Hepatocyte (in vitro differentiated cells): ENCODE results near the gene HAUS1. TPM values are rescaled to one million over a fixed set of nuclear protein-coding genes. Genes with fewer than 3 reads are reported as not detected.
A peak's percentile ranks its signal among the peaks of the same experiment; 100 is the strongest.

ENCODE experiments used
- DNase-seq: peaks from one replicate; pipeline ENCODE4 v3.0.0-alpha.2; 2016; ENCODE audit warnings: low spot score
- H2AFZ ChIP-seq: fragments of 200-600 bp; sonication (generic); 2 replicates; pipeline ENCODE4 v1.6.0; 2016; ENCODE audit warnings: antibody characterized with exemption, mild to moderate bottlenecking
- H3K27ac ChIP-seq: fragments of 200-600 bp; sonication (generic); 2 replicates; pipeline ENCODE4 v1.5.1; 2016; ENCODE audit warnings: mild to moderate bottlenecking
- H3K27me3 ChIP-seq: fragments of 200-600 bp; sonication (generic); 2 replicates; pipeline ENCODE4 v1.6.1; 2016
- H3K36me3 ChIP-seq: fragments of 200-600 bp; sonication (generic); replicated peaks from 2 replicates; pipeline ENCODE4 v1.5.1; 2016; ENCODE audit warnings: low read depth; ENCODE audit not compliant: insufficient read depth
- H3K4me1 ChIP-seq: fragments of 200-600 bp; sonication (generic); 2 replicates; pipeline ENCODE4 v1.5.1; 2016; ENCODE audit warnings: mild to moderate bottlenecking, moderate library complexity; ENCODE audit not compliant: insufficient read depth
- H3K4me2 ChIP-seq: fragments of 200-600 bp; sonication (generic); 2 replicates; pipeline ENCODE4 v1.6.0; 2016
- H3K4me3 ChIP-seq: fragments of 200-600 bp; sonication (generic); 2 replicates; pipeline ENCODE4 v1.5.1; 2016; ENCODE audit warnings: mild to moderate bottlenecking
- H3K79me2 ChIP-seq: fragments of 200-600 bp; sonication (generic); 2 replicates; pipeline ENCODE4 v1.6.0; 2017; ENCODE audit warnings: mild to moderate bottlenecking
- H3K9me2 ChIP-seq: fragments of 200-600 bp; sonication (generic); replicated peaks from 2 replicates; pipeline ENCODE4 v1.6.0; 2017; ENCODE audit warnings: mild to moderate bottlenecking; ENCODE audit not compliant: insufficient read depth
- H3K9me3 ChIP-seq: fragments of 200-600 bp; sonication (generic); 2 replicates; pipeline ENCODE4 v1.5.1; 2016; ENCODE audit warnings: low read depth, mild to moderate bottlenecking
- H4K20me1 ChIP-seq: fragments of 200-600 bp; sonication (generic); 2 replicates; pipeline ENCODE4 v1.6.0; 2016; ENCODE audit warnings: mild to moderate bottlenecking; ENCODE audit not compliant: insufficient read depth, poor library complexity, severe bottlenecking
- EZH2 ChIP-seq: fragments of 200-600 bp; sonication (generic); IDR thresholded peaks from 2 replicates; pipeline ENCODE4 v1.6.1; 2016; ENCODE audit warnings: antibody characterized with exemption, mild to moderate bottlenecking, borderline replicate concordance
- EZH2phosphoT487 ChIP-seq: fragments of 200-600 bp; sonication (generic); IDR thresholded peaks from one replicate; pipeline ENCODE4 v1.6.1; 2018; ENCODE audit warnings: antibody characterized with exemption, mild to moderate bottlenecking, low read depth, moderate library complexity; ENCODE audit not compliant: unreplicated experiment, severe bottlenecking
- WGBS: methylation state at CpG from one replicate; pipeline ENCODE4 v1.1.6; 2016; ENCODE audit warnings: low lambda C conversion rate; ENCODE audit errors: missing lambda C conversion rate; 5-methylcytosine and 5-hydroxymethylcytosine counted together
- polyA plus RNA-seq: library from polyadenylated mRNA; unstranded; fragments of >200 nt; fragmentation: Nextera tagmentation; extraction: Ambion mirVana; gene quantifications from 2 replicates; pipeline ENCODE4 v1.2.1, GENCODE V29; 2016
- total RNA-seq: library from RNA; depleted of rRNA; stranded (reverse); fragments of >200 nt; gene quantifications from 2 replicates; pipeline ENCODE4 v1.2.3, GENCODE V29; 2014
- TF ChIP-seq, protein P1 (sequence below): fragments of 200-600 bp; sonication (generic); IDR thresholded peaks from 2 replicates; pipeline ENCODE4 v1.5.1; 2016; ENCODE audit warnings: antibody characterized with exemption, mild to moderate bottlenecking; ENCODE audit not compliant: poor library complexity

Gene HAUS1, protein sequence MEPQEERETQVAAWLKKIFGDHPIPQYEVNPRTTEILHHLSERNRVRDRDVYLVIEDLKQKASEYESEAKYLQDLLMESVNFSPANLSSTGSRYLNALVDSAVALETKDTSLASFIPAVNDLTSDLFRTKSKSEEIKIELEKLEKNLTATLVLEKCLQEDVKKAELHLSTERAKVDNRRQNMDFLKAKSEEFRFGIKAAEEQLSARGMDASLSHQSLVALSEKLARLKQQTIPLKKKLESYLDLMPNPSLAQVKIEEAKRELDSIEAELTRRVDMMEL
- 48.8 and 51.8 TPM in 2 replicates for total RNA-seq
- polyA plus RNA-seq: 31.8 and 36.5 TPM in 2 replicates

DNA sequence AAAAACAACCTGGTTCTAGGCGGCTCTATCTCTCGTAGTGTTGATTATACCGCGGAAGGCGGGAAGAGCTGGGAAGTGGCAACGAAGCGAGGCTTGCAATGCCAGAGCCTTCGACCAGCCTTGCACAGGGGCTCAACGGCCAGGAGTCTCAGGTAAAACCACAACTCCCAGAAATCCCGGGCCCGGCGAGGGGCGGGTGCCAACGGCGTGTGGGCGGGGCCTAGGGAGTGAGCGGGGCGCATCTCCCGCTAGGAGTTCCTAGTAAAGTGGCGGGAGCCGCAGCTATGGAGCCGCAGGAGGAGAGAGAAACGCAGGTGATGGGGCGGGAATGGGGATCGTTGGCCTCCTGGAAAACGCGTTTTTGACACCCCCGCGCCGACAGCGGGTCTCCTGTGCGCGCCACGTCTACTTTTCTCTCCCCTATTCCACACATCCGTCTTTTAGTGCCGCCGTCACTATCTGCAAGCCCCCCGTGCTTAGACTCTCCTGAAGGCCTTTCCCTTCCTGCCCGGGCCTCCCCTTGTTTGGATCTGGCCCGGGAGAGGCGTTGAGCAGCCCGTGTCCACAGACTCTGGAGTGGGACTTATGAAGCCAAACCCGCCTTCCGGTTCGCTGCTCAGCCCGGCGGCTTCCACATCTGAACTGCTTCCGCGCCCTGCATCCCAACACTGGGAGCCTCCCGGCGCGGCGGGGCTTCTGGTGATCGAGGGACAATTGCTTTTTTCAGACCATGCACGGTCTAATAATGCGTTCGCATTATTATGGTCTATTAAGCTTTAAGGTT, at the start of gene HAUS1:
TSS of gene HAUS1 (plus strand) at position 258 of the 784 bp plus-strand sequence. CDS start at position 285, 27 bp downstream.
- Histone ChIP-seq H3K4me3 (peak within 1 kb of the TSS; percentile 73), H3K27me3 (no peaks in the 10 kb centered on the region), H2AFZ (peak within 1 kb of the TSS; percentile 84), H3K4me2 (peak within 1 kb of the TSS; percentile 84), H3K4me1 (peaks cover 5% of the 10 kb centered on the region), H3K36me3 (no peaks in the 10 kb centered on the region), H3K27ac (peak within 1 kb of the TSS; percentile 74), H3K9me2 (no peaks in the 10 kb centered on the region), H4K20me1 (no peaks in the 10 kb centered on the region), H3K79me2 (peaks cover 26% of the 10 kb centered on the region), H3K9me3 (no peaks in the 10 kb centered on the region)
- TF ChIP-seq, protein P1, sequence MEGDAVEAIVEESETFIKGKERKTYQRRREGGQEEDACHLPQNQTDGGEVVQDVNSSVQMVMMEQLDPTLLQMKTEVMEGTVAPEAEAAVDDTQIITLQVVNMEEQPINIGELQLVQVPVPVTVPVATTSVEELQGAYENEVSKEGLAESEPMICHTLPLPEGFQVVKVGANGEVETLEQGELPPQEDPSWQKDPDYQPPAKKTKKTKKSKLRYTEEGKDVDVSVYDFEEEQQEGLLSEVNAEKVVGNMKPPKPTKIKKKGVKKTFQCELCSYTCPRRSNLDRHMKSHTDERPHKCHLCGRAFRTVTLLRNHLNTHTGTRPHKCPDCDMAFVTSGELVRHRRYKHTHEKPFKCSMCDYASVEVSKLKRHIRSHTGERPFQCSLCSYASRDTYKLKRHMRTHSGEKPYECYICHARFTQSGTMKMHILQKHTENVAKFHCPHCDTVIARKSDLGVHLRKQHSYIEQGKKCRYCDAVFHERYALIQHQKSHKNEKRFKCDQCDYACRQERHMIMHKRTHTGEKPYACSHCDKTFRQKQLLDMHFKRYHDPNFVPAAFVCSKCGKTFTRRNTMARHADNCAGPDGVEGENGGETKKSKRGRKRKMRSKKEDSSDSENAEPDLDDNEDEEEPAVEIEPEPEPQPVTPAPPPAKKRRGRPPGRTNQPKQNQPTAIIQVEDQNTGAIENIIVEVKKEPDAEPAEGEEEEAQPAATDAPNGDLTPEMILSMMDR: no peak
- no peak for TF ChIP-seq EZH2
- TF ChIP-seq EZH2phosphoT487: no peak
- WGBS: under 1% methylated on average over 44 of the region's 57 CpGs
- DNase-seq: peak; percentile 95

DNA sequence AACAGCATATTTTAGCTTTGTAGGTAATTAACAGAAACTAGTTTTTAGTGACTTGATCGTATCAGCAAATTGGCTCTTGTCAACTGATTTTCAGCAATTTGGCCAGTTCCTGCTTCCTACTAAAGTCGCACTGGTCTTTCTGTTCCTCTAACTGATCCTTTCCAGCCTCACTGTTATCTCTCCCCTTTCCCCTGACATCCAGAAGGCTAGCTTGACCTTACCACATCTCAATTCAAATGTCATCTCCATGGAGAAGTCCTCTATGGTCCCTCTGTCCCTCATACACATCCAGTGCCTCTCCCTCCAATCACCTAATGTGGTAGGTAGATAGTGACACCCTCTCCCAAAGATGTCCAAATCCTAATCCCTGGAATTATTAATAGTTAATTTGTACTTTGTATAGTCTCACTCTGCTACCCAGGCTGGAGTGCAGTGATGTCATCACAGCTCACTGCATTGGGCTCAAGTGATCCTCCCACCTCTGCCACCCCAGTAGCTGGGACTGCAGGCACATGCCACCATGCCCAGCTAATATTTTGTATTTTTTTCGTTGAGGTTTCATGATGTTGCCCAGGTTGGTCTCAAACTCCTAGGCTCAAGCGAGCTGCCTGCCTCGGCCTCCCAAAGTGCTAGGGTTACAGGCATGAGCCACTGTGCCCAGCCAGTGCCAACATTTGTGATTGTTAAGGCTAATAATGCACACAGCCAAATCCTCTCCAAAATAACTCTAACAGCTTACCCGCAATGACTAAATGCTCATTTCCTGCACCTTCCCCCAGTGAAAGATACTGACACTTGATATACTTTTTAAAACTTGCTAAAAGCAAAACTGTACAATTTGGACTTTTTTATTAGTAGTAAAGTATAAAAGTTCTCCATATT, 49.0 kb upstream of the HAUS1 start:
- Histone ChIP-seq H3K4me1 (peaks cover 21% of the 10 kb centered on the region), H3K79me2 (peaks cover 18% of the 10 kb centered on the region), H3K27ac (no peak overlapping the region), H3K9me2 (no peaks in the 10 kb centered on the region), H3K4me3 (no peak overlapping the region), H3K4me2 (no peak overlapping the region), H2AFZ (no peak overlapping the region), H3K36me3 (no peaks in the 10 kb centered on the region), H3K27me3 (no peaks in the 10 kb centered on the region), H3K9me3 (no peaks in the 10 kb centered on the region), H4K20me1 (no peaks in the 10 kb centered on the region)
- TF ChIP-seq EZH2phosphoT487: no peak
- no peak for TF ChIP-seq EZH2
- TF ChIP-seq, protein P1: no peak
- DNase-seq: no peak
- WGBS: 88% methylated on average over 6 of the region's 6 CpGs

DNA sequence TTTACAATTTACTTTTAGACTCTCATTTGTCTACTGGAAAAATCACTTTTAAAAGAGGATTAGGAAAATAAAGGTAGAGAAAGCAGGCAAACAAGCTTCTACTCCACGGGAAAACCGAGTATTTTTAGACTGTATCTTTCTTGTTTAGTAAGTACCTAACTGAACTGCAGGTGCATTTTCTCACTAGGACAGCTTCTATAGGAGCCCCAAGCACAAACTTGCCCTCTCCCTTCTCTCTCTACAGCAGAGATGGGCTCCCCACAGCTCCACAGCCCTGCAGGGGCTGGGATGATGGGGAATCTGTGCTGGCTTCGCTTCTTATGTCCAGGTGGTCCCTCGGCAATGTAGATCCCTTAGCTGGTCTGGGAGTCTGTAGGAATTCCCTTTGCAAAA, 48.4 kb upstream of the HAUS1 start:
- no peak overlapping the region for H3K4me2 ChIP-seq
- TF ChIP-seq, protein P1: no peak
- no peaks in the 10 kb centered on the region for H3K9me2 ChIP-seq
- DNase-seq: no peak
- H4K20me1 ChIP-seq: no peaks in the 10 kb centered on the region
- no peaks in the 10 kb centered on the region for H3K36me3 ChIP-seq
- no peak overlapping the region for H2AFZ ChIP-seq
- 70% methylated on average over 4 of the region's 4 CpGs for WGBS
- H3K27ac ChIP-seq: no peak overlapping the region
- H3K9me3 ChIP-seq: no peaks in the 10 kb centered on the region
- no peak overlapping the region for H3K4me3 ChIP-seq
- H3K4me1 ChIP-seq: peaks cover 21% of the 10 kb centered on the region
- peaks cover 11% of the 10 kb centered on the region for H3K79me2 ChIP-seq
- no peaks in the 10 kb centered on the region for H3K27me3 ChIP-seq
